Endothelial cell of umbilical vein (primary cell): ENCODE data around the gene VEGFC.

Experiments
- CTCF ChIP-seq, 2 donors: IDR thresholded peaks; 1 replicate in 1 of 2; 2 replicates in 1 of 2; pipeline ENCODE4 v1.5.1; 2011; ENCODE audit warnings: low read length in 2 of 2, mild to moderate bottlenecking in 2 of 2, moderate library complexity in 2 of 2, control low read depth in 1 of 2, inconsistent platforms in 1 of 2, low read depth in 1 of 2; ENCODE audit not compliant: insufficient read depth in 1 of 2; ENCODE audit errors: extremely low read depth in 1 of 2
- EZH2 ChIP-seq: IDR thresholded peaks from 2 replicates; pipeline ENCODE4 v1.6.1; 2012; ENCODE audit warnings: borderline replicate concordance, low read depth, mild to moderate bottlenecking, moderate library complexity, low read length, inconsistent platforms; ENCODE audit not compliant: severe bottlenecking
- FOS ChIP-seq: IDR thresholded peaks from 2 replicates; pipeline ENCODE4 v1.6.1; 2011; ENCODE audit warnings: mild to moderate bottlenecking, low read length, moderate library complexity, borderline replicate concordance; ENCODE audit not compliant: insufficient read depth
- JUN ChIP-seq: IDR thresholded peaks from 2 replicates; pipeline ENCODE4 v1.6.1; 2011; ENCODE audit warnings: borderline replicate concordance, low read depth; ENCODE audit not compliant: insufficient read length, insufficient read depth
- MAX ChIP-seq: IDR thresholded peaks from 2 replicates; pipeline ENCODE4 v1.6.1; 2011; ENCODE audit not compliant: insufficient read depth, insufficient read length
- MYC ChIP-seq: IDR thresholded peaks from one replicate; pipeline ENCODE4 v1.6.1; 2011; ENCODE audit warnings: mild to moderate bottlenecking, low read depth, low read length
- POLR2A ChIP-seq: IDR thresholded peaks from 2 replicates; pipeline ENCODE4 v1.6.1; 2012; ENCODE audit warnings: low read depth, mild to moderate bottlenecking, control low read depth, low read length
- POLR2AphosphoS5 ChIP-seq: IDR thresholded peaks from 2 replicates; pipeline ENCODE4 v1.6.1; 2012; ENCODE audit warnings: low read depth, mild to moderate bottlenecking, control low read depth, low read length, moderate library complexity; ENCODE audit not compliant: insufficient read depth

- no peak for TF ChIP-seq CTCF (IDR thresholded peaks at IDR 0.05; ENCODE audit: extremely low read depth in 1 of 2, insufficient read depth in 1 of 2, low read depth in 1 of 2, low read length in 2 of 2)
- no peak for TF ChIP-seq EZH2
- TF ChIP-seq FOS, result no peak
- no peak for TF ChIP-seq JUN
- no peak for TF ChIP-seq POLR2AphosphoS5
- no peak for TF ChIP-seq POLR2A
- TF ChIP-seq MAX, result no peak
- TF ChIP-seq MYC, result no peak
Measured at GRCh38 chr4:176793060-176793605, 411 bp upstream of the VEGFC start.
